ENCODE results near the gene ZNF611. TPM values are rescaled to one million over a fixed set of nuclear protein-coding genes. Genes with fewer than 3 reads are reported as not detected.
"Not testable (repeated sequence)": the region's sequence is repeated elsewhere in the genome, so short reads cannot be mapped to it uniquely, and the experiment has no call there.

The ZNF611 gene
- polyA plus RNA-seq, 2 of the 4 experiments (the other 2 are of a cell fraction), result 4.1 to 5.6 TPM

DNA sequence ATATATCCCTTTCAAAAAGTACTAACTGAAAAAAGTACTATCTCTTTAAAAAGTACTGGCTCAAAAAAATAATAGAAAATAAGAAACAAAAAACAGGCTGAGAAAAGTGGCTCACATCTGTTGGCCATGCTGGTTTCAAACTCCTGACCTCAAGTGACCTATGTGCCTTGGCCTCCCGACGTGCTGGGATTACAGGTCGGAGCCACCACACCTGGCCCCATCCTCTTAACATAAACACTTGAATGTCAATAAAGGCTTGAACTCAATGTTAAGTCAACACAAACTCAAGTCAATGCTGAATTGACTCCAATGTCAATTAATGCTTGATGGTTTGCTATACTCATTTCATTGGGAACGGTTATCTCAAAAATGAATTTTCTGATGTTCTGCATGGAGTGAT lies 30.9 kb downstream of the ZNF611 start:
- Histone ChIP-seq H3K4me3 (no peak overlapping the region), H3K27ac (no peak overlapping the region), H3K4me2 (no peak overlapping the region), H3K9me3 (peaks cover 80% of the 10 kb centered on the region), H3K4me1 (no peaks in the 10 kb centered on the region)
- DNase-seq (ENCODE audit: low read depth in 1 of 2, low spot score in 1 of 2) (no peak), FAIRE-seq (no peak), ATAC-seq (no peak)
- TF ChIP-seq CEBPB (IDR thresholded peaks at IDR 0.05) (no peak), HDAC2 (IDR thresholded peaks at IDR 0.05) (no peak), JUN (IDR thresholded peaks at IDR 0.05) (no peak), NPAS2 (CRISPR knock-in tag; IDR thresholded peaks at IDR 0.05; ENCODE audit: borderline replicate concordance) (no peak), HOXA7 (CRISPR knock-in tag; IDR thresholded peaks at IDR 0.05) (no peak), ZNF302 (CRISPR knock-in tag; IDR thresholded peaks at IDR 0.05) (no peak), RNF2 (IDR thresholded peaks at IDR 0.05; ENCODE audit: borderline replicate concordance, low read depth) (no peak), RARB (CRISPR knock-in tag; IDR thresholded peaks at IDR 0.05) (no peak)
- TF ChIP-seq, protein P1, sequence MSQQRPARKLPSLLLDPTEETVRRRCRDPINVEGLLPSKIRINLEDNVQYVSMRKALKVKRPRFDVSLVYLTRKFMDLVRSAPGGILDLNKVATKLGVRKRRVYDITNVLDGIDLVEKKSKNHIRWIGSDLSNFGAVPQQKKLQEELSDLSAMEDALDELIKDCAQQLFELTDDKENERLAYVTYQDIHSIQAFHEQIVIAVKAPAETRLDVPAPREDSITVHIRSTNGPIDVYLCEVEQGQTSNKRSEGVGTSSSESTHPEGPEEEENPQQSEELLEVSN (IDR thresholded peaks at IDR 0.05; ENCODE audit: borderline replicate concordance, low read depth), result no peak
- TF ChIP-seq, protein P2, sequence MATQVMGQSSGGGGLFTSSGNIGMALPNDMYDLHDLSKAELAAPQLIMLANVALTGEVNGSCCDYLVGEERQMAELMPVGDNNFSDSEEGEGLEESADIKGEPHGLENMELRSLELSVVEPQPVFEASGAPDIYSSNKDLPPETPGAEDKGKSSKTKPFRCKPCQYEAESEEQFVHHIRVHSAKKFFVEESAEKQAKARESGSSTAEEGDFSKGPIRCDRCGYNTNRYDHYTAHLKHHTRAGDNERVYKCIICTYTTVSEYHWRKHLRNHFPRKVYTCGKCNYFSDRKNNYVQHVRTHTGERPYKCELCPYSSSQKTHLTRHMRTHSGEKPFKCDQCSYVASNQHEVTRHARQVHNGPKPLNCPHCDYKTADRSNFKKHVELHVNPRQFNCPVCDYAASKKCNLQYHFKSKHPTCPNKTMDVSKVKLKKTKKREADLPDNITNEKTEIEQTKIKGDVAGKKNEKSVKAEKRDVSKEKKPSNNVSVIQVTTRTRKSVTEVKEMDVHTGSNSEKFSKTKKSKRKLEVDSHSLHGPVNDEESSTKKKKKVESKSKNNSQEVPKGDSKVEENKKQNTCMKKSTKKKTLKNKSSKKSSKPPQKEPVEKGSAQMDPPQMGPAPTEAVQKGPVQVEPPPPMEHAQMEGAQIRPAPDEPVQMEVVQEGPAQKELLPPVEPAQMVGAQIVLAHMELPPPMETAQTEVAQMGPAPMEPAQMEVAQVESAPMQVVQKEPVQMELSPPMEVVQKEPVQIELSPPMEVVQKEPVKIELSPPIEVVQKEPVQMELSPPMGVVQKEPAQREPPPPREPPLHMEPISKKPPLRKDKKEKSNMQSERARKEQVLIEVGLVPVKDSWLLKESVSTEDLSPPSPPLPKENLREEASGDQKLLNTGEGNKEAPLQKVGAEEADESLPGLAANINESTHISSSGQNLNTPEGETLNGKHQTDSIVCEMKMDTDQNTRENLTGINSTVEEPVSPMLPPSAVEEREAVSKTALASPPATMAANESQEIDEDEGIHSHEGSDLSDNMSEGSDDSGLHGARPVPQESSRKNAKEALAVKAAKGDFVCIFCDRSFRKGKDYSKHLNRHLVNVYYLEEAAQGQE (IDR thresholded peaks at IDR 0.05), result no peak
- TF ChIP-seq, protein P3, sequence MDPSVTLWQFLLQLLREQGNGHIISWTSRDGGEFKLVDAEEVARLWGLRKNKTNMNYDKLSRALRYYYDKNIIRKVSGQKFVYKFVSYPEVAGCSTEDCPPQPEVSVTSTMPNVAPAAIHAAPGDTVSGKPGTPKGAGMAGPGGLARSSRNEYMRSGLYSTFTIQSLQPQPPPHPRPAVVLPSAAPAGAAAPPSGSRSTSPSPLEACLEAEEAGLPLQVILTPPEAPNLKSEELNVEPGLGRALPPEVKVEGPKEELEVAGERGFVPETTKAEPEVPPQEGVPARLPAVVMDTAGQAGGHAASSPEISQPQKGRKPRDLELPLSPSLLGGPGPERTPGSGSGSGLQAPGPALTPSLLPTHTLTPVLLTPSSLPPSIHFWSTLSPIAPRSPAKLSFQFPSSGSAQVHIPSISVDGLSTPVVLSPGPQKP (IDR thresholded peaks at IDR 0.05; ENCODE audit: low read depth, low read length), result no peak
- CTCF ChIA-PET, result no interaction called here
- POLR2A ChIA-PET, result no interaction called here
- WGBS (ENCODE audit: missing lambda C conversion rate), result 53% methylated on average over 4 of the region's 4 CpGs

DNA sequence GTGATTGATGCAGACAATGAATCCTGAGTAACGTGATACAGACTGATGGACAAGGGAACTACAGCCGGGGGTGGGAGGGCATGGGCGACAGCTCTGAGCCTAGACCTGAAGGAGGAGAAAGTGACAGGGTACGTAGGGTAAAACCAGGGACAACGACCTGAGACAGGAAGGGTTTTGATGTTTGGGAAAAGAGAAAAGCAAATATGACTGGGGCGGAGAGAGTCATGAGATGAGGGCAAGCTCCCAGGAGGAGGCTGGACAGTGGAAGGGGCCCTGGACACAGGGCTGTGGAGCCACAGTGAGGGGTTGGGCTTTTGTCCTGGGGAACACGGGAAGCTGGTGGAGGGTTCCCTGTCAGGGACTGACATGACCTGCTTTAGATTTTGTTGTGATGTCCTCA lies 34.2 kb downstream of the ZNF611 start:
- Histone ChIP-seq H3K9me3 (peaks cover 73% of the 10 kb centered on the region), H3K4me2 (no peak overlapping the region), H3K27ac (no peak overlapping the region), H3K4me3 (no peak overlapping the region), H3K4me1 (no peaks in the 10 kb centered on the region)
- no peak for ATAC-seq
- no peak for FAIRE-seq
- no peak for TF ChIP-seq RAD21 (conservative IDR thresholded peaks at IDR 0.05 in 1 of 2, IDR thresholded peaks at IDR 0.05 in 1 of 2)
- no peak for TF ChIP-seq EHMT2 (IDR thresholded peaks at IDR 0.05; ENCODE audit: low read depth)
- TF ChIP-seq ZC3H11A (IDR thresholded peaks at IDR 0.05), result no peak
- TF ChIP-seq EP300 (IDR thresholded peaks at IDR 0.05), result no peak
- no peak for TF ChIP-seq NFE2L2 (conservative IDR thresholded peaks at IDR 0.05; ENCODE audit: low read length)
- no peak for TF ChIP-seq ZSCAN20 (CRISPR knock-in tag; IDR thresholded peaks at IDR 0.05)
- TF ChIP-seq RARB (CRISPR knock-in tag; IDR thresholded peaks at IDR 0.05), result no peak
- no peak for TF ChIP-seq FOSB (CRISPR knock-in tag; IDR thresholded peaks at IDR 0.05)
- TF ChIP-seq CHD2 (IDR thresholded peaks at IDR 0.05; ENCODE audit: low read length, partially characterized antibody), result no peak
- TF ChIP-seq, protein P4, sequence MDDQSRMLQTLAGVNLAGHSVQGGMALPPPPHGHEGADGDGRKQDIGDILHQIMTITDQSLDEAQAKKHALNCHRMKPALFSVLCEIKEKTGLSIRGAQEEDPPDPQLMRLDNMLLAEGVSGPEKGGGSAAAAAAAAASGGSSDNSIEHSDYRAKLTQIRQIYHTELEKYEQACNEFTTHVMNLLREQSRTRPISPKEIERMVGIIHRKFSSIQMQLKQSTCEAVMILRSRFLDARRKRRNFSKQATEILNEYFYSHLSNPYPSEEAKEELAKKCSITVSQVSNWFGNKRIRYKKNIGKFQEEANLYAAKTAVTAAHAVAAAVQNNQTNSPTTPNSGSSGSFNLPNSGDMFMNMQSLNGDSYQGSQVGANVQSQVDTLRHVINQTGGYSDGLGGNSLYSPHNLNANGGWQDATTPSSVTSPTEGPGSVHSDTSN (IDR thresholded peaks at IDR 0.05), result no peak
- TF ChIP-seq, protein P5, sequence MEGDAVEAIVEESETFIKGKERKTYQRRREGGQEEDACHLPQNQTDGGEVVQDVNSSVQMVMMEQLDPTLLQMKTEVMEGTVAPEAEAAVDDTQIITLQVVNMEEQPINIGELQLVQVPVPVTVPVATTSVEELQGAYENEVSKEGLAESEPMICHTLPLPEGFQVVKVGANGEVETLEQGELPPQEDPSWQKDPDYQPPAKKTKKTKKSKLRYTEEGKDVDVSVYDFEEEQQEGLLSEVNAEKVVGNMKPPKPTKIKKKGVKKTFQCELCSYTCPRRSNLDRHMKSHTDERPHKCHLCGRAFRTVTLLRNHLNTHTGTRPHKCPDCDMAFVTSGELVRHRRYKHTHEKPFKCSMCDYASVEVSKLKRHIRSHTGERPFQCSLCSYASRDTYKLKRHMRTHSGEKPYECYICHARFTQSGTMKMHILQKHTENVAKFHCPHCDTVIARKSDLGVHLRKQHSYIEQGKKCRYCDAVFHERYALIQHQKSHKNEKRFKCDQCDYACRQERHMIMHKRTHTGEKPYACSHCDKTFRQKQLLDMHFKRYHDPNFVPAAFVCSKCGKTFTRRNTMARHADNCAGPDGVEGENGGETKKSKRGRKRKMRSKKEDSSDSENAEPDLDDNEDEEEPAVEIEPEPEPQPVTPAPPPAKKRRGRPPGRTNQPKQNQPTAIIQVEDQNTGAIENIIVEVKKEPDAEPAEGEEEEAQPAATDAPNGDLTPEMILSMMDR (IDR thresholded peaks at IDR 0.05), result no peak
- TF ChIP-seq POLR2A (IDR thresholded peaks at IDR 0.05; ENCODE audit: low read length), result no peak
- TF ChIP-seq FOSL2 (IDR thresholded peaks at IDR 0.05), result no peak
- TF ChIP-seq FOSL2 (CRISPR knock-in tag; IDR thresholded peaks at IDR 0.05), result no peak
- ChIA-PET POLR2A (no interaction called here), CTCF (no interaction called here)
- 45% methylated on average over 7 of the region's 7 CpGs for WGBS (ENCODE audit: missing lambda C conversion rate)
- no peak for DNase-seq (ENCODE audit: low read depth in 1 of 2, low spot score in 1 of 2)

DNA sequence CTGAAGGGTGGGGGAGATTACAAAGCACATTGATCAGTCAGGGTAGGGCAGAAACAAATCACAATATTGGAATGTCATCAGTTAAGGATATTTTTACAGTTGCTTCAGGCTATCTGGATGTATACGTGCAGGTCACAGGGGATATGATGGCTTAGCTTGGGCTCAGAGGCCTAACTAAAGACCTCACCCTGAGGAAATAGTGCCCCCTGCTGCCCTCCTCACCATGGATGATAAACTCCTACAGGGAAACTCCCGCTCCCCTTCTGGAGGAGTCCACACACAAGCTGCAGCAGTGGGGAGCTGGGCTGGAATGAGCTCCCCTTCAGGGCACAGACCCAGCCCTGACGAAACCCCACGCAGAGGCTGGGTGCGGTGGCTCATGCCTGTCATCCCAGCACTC lies 35.3 kb downstream of the ZNF611 start:
- DNase-seq (ENCODE audit: low read depth in 1 of 2, low spot score in 1 of 2); H3K4me3 ChIP-seq; POLR2A ChIA-PET; CTCF ChIA-PET; H3K4me1 ChIP-seq; ATAC-seq; FAIRE-seq; H3K27ac ChIP-seq; H3K4me2 ChIP-seq: not testable (repeated sequence)
- WGBS (ENCODE audit: missing lambda C conversion rate), result 74% methylated on average over 2 of the region's 5 CpGs
- peaks cover 62% of the 10 kb centered on the region for H3K9me3 ChIP-seq
